ENCODE data around the gene NFIX.

NFIX gene

DNA sequence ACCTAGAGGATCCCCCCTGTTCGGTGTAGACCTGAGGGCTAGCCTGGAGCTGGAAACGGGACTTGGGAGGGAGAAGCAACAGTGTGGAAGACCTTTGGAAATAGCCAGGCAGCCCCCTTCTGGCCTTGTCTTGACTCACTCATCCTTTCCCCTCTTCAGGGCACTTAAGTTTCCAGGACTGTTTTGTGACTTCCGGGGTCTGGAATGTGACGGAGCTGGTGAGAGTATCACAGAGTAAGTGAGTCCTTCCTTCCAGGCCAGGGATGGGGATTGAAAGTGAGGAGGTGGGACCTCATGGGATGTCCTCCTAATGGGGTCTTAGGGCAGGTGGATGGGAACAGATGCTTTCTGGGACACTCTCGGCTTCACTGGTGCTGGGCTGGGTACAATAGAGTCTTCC is 78.0 kb downstream of the NFIX start:
- no peak for DNase-seq (ENCODE audit: low read depth)

DNA sequence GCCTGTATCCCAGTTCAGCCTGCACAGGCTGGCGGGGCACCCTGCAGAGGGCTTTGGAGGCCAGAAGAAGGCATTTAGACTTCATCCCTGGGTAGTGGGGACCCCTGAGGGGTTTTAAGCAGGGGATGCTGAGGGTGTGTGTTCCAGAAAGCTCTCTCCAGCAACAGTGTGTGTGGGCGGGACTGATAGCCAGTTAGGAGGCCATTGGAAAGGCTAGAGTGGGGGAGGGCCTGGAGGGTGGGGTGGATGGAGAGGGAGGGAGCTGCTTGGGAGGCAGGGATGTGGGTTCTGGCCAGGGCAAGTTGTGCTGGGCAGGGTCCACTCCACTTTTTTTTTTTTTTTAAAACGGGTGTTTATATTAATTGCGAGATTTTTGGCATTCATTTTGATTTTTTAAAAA is 79.1 kb downstream of the NFIX start:
- no peak for DNase-seq (ENCODE audit: low read depth)

DNA sequence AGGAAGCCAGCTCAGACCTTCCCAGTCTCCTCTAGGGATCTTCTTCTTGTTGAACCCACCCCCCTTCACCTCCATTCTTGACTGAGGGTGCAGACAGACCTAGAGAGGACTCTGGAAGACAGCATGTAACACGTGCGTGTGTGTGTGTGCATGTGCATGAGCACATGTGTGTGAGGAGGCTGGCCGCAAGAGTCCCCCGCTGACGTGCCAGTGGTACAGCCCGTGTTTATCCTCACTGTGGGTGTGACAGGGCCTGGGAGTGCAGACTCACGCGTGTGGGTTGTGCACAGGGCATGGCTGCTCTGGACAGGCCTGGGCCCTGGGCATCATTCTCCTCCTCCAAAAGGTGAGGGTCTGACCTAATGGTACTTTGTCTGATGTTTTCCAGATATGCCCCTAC is 81.0 kb downstream of the NFIX start:
- no peak for DNase-seq (ENCODE audit: low read depth)

DNA sequence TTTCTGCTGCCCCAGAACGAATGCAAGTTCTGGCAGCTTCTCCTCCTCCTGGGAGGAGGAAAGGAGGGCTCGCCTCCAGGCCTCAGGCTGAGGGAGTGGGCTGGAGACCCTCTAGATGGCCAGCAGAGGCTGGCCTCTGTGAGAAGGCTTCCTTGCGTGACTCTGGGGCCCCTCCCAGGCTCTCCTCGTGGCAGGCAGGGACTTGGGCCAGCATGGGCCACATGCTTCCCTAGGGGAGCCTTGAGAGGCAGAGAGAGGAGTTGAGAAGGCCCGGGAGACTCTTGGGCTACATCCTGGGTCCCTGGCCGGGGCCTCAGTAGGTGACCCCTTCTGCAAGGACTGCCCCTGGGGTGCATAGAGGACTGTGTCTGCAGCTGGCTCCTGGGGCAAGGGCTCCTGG is 81.5 kb downstream of the NFIX start:
- no peak for DNase-seq (ENCODE audit: low read depth)

DNA sequence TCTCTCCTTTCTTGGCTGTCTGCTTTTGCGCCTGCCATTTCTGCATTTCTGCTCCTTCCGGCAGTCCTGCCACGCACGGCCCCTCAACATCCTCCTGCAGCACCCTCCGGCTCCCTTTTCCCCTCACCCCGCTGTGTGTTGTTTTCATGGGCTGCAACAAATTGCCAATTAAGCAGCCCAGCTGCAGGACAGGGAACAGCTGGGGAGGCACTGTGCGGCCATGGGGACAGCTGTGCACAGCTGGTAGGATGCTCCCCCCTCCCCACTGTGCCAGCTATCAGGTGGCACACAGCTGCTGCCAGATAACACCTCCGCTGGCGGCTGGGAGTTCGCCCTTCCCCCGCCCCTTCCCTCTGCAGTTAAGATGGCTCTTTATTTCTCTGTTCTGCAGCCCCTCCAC is 82.0 kb downstream of the NFIX start:
- no peak for DNase-seq (ENCODE audit: low read depth)

DNA sequence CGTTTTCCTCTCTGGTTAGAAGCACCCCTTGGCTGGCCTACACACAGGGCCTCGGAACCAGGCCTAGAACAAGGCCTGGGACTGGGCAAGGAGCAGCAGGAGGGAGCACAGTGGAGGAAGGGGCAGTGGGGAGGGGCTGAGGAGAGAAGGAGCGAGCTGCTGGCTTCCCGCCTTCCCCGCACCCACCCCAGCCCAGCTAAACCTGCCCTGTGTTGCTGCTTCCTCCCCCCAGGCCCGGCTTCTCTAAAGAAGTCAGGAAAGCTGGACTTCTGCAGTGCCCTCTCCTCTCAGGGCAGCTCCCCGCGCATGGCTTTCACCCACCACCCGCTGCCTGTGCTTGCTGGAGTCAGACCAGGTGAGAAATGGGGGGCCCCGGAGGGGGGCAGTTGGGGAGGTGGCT is 83.1 kb downstream of the NFIX start:
- DNase-seq (ENCODE audit: low read depth): no peak

DNA sequence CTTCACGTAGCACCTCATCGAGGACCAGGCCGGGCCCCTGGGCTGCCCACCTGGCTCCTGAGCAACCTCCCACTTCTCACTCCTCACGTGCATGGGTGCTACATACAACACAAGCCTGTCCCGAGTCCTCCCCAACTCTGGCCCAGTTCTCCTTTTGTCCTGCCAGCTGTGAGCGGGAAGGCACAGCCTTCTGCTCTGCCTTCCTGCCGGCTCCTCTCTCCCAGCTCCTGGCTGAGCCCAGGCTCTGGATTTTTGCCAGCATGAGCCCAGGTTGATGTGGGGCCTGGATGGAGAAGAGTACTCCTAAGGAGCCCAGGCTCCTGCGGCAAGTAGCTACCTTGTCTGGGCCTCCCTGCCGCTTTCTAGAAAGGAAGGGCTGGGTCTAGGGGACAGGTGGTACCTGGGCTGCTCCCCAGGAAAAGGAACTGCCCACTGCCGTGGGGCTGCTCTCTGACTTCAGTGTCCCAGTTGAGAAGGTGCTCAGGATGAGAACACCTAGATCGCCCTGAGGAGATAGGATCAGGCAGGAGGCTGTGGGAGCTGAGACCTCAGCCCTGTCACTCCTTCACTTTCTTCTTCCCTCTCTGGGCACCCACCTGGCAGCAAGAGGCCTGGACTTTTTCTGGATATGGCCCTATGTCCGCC is 83.7 kb downstream of the NFIX start:
- no peak for DNase-seq (ENCODE audit: low read depth)

DNA sequence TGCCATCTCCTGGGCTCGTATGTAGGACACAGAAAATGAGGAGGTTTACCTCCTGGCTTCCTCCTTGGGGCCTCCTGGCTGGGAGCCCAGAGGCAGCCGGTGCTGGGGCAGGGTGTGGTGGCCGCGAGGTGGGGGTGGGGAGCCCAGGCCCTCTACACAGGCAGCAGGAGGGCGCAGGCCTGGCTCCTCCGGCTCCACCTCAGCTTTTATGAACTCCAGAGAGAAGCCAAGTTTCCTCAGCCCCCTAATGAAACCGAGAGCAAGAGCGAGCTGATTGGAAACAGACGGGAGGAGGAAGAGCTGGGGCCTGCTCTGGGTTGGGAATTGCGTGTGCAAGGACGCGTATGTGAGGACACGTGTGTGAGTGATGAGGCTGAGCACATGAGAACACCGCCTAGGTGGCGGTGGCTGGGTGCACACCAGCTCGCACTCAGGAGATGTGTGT is 84.3 kb downstream of the NFIX start:
- no peak for DNase-seq (ENCODE audit: low read depth)

DNA sequence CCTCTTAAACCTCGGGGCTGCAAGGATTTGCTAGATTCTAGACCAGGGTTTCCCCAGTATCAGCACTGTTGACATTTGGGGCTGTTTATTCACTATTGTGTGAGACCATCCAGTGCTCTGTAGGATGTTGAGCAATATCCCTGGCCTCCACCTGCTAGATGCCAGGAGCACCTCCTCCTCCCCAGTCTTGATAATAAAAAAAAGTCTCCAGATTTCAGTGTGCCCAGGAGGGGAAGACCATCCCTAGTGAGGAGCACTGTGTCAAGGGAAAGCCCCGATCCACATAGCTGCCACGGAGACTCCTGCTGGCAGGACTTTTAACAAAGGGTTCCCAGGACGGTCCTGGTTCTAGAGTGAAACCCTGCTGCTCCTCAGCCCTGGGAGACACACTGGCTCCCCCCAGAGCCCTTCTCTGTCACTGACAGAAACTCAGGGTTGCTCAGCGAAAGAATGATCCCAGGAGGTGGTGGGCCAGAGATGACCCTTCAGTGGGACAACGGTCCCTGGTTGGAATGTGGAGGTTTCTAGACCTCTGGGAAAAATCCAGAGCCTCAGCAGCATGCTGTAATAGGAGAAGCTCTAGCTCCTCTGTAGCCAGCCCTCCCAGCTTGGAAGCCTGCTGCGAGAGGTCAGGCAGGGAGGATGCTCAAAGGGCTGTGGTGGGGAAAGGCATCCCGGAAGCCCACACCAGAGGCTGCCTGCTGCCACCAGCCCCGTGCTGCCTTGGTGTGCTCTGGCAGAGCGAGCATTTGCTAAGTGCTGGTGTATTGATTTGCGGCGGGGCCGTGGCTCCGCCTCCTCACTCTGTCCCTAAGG is 87.1 kb downstream of the NFIX start:
- no peak for DNase-seq (ENCODE audit: low read depth)

DNA sequence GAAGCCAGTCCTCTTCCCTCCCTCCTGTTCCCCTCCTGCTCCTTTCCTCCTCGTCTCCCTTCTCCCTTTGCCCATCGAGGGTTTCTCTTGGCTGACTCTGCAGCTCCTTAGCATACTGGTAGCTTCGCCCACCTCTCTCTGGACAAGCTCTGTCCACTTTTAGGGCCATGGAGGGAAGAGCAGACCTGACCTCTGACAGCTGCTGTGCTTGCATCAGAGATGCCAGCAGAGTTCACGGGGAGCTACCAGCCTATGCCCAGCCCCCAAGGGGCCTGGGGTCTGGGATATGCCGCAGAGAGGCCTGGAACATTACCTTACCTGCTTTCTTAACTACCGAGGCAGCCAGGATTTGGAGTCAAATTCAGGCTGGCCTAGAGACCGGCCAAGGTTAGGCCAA is 87.7 kb downstream of the NFIX start:
- no peak for DNase-seq (ENCODE audit: low read depth)

DNA sequence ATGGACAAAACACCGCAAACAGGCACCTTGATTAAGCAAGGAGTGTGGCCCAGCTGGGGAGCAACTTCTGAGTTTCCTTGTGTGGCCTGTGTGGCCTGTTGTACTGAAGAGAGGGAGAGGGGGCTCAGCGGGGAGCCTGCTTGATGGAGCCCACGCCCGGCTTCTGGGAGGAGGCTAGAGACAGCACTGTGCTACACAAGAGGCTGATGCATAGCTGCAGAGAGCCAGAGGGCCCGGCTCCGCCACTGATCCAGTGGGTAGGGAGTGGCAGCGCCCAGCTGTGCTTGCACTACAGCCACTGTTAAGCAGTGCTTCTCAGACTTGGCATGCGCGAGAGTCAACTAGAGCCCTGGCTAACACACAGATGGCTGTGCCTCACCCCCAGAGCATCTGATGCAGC is 88.4 kb downstream of the NFIX start:
- no peak for DNase-seq (ENCODE audit: low read depth)

DNA sequence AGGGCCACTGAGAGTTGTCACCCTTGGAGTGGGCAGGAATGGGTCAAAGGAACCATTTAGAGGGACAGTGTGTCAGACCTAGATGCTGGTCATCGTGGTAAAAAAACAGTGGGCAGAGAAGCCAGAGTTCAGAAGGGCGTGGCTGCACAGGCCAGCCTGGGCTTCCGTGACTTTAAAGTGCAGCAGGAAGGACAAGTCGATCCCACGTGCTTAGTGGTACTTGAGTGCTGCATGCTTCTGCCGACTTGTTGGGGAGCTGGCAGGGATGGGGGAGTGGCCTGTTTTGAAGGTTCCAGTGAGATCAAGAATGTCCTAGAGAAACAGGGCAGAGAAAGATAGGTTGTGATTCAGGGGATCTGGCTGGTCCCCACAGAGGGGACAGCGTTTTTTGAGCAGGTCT is 90.4 kb downstream of the NFIX start:
- DNase-seq (ENCODE audit: low read depth): no peak

DNA sequence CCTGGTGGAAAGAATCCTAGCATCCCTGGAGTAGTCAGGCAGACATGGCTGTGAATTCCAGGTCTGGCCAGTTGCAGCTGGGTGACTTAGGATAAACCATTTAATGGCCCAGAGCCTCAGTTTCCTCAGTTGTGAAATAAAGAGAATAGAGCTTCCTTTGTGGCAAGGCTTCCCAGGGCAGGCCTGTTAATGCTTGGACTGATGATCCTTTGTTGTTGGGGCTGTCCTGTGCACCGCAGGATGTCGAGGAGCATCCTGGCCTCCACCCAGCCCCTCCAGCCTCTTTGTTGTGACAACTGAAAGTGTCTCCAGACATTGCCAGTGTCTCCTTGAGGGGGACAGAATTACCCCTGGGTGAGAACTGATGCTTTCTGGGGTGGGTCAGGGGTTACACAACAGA is 91.1 kb downstream of the NFIX start:
- DNase-seq (ENCODE audit: low read depth): no peak

DNA sequence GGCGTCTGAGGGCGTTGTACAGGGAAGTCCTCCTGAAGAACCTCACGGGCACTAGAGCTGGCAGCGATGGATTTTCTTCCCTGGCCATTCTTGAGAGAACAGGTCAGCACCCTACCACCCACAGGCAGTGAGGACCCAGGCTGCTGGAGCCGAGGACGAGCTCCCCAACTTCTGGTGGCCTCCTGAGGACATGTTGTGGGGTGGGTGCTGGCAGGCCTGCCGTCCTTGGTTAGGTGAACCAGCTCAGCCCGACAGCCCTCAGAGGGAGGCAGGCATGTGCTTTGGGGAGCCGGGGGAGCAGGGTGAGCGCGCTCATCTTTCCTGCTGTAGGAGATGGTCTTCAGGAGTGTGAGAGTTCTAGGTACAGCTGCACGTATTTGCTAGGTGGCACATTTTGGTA is 92.0 kb downstream of the NFIX start:
- no peak for DNase-seq (ENCODE audit: low read depth)

DNA sequence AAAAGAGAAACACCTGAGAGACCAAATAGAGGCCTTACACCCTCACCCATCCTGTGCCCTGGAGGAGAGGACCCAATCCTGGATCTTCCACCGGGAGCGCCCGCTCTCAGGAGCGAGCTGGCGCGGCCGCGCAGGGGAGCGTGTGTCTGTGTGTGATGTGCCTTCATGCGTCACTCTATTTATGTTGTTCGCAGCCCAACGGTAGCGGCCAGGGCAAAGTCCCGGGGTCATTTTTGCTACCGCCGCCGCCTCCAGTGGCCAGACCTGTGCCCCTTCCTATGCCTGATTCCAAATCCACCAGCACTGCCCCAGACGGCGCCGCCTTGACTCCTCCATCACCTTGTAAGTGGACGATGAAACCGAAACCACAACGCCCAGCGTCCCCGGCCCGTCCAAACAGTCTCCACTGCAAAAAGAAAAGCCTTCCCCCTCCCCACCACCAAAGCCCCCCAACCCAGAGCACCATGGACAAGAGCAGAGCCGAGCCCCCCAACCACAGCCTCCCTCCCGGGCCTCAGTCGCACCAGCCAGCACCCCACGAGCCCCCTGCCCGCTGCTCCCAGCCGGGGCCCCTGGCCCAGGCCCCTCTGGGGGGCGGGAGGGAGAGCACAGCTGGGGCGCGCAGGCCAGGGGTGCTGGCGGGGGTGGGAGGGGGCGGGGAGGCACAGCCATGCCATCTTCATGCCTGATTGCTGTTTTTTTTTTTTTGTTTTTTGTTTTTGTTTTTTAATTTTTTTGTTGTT is 92.7 kb downstream of the NFIX start:
- DNase-seq (ENCODE audit: low read depth): no peak

DNA sequence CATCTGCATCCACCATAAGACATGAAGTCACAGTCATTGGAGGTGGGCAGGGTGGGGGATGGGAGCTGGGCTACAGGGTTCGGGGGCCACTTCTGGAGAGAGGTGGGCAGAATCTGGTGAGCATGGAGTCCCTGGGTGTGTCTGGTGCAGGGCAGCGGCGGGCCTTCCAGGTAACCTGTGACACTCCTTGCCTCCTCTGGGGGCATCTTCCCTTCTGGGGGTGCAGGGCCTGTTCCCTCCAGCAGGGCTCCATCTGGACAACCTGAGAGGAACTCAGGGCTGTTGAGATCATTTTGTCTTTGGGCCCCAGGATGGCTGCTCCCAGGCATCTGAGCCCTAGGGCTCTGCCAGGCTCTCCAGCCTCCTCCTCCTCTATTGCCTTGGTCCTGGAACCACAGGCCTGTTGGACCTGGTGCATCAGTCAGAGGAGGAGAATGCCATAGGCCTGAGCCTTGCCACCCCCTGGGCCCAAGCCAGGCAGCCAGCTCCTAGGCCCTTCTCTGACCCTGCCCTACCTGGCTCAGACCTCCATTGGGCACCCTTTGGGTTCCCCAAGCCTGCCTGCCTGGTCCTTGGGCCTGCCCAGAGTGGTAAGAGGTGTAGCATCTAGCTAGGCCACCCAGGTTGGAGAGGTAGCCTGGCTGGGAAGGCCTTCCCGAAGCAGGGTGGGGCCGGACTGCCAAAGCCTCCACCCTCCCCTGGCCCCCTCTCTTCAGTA is 94.0 kb downstream of the NFIX start:
- DNase-seq (ENCODE audit: low read depth): no peak

DNA sequence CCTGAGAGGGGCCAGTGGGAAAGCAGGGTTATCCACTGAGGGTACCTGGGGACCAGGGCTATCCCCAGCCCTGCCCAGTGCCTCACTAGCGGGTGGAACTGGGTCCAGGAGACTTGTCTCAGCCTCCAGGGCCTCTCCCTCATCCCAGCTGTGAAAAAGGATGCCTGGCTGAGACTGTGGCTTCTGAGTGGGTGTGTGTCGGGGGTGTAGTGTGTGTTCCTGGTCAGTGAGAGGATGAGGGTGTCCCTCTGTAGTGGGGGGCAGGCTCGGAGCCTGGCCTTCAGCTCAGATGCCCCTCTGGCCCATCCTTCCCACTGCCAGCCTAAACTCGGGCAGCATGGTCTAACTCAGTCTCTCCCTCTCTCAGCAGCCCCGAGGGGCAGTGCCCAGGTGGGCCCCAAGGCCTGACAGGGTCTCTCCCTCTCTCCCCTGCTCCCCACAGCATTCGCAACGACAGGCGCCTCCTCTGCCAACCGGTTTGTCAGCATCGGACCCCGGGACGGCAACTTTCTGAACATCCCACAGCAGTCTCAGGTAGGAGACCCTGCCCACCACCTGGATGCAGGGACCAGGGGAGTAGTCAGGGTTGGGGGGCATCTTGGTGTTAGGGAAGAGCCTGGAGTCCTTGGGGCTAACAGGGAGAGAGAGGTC is 94.7 kb downstream of the NFIX start:
- DNase-seq (ENCODE audit: low read depth): no peak

DNA sequence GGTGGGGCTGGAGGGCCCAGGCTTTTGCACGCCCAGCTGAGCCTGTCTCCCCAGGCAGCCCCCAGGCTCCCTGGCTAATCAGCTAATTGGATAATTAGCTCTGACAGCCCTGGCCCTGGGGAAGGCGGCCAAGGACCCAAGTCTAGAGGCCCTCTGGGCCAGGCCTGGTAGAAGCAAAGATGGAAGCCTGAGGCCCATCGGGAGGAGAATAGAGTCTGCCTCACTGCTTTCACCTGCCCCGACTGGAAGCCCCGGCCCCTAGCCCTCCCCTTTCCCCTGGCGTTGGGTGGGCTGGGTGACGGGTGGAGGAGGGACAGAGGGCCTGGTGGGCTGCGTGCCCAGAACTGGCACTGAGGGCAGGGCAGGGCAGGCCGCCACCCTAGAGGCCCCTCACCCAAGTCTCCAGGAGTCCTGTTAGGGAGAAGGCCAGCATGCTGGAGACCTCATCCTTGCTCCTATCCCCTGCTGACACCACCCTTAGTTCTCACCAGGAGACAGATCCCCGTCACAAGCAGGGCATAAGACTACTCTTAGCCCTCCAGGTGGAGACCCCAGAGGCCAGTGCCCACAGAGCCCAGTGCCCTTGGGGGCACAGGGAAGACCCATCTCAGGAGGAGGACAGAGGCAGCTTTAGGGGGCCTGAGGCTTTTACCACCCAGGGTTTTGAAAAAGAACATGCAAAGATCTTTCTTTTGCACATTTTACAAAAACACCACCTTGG is 95.4 kb downstream of the NFIX start:
- DNase-seq (ENCODE audit: low read depth): no peak

DNA sequence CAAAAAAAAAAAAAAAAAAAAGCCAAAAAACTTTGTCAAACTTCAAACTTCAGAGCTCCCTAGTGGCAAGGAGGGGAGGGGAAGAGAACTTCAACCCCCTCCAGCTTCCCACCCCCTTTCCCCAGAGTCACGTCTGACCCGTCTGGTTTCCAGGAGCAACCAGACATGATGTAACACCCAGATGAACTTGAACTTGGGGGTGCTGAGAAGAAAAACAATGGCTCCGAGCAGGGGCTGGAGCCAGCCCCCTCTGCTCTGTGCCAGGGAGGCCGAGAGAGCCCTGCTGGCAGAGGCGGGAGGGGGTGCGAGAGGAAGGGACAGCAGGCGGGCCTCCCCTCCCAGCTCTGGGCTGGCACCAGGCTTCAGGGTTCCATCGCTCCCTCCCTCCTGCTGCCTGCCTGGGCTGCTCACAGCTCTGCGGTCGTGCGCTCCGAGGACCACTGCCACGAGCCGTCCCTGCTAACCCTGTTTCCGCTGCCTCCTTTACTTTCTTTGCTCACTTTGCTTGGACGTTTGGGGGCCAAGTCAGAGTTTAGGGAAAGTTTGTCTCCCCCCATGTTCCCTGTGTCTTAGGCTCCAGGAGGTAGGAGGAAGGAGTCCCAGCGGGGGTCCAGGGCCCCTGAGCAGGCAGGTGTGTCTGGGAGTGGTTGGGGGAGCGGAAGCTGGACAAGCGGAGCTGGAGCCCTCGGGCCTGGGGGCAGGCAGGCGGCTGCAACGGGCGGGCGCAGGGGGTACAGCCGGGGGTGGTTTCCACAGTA is 96.3 kb downstream of the NFIX start:
- DNase-seq (ENCODE audit: low read depth): no peak

DNA sequence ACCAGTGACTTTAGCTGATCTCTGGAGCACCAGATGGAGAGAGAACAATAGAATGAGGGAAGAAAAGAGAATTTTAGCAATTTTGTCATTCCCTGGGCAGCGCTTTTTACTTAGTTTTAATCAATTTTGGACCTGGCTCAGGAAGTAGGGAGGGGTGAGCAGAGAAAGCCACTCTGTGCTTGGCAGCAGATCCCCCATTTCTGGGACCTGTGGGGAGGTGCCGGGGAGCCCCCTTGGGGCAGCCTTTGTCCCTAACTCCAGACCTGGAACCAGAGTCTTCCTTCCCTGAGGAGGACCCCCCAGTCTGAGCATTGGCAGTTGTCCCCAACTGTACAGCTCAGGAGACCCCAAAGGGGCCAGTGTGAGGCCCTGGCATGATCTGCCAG is 96.9 kb downstream of the NFIX start:
- no peak for DNase-seq (ENCODE audit: low read depth)

Measured in stimulated activated CD8-positive, alpha-beta memory T cell treated with anti-CD3 and anti-CD28 coated beads, Interleukin-12 subunit alpha, Interleukin-12 subunit beta, amount 100 ng/mL, for 1 hour (primary cell).